ENCODE measurements around the gene TRAF3IP3. TPM values are rescaled to one million over a fixed set of nuclear protein-coding genes. Genes with fewer than 3 reads are reported as not detected.

The TRAF3IP3 gene
- polyA plus RNA-seq, 2 donors = 2.5 to 2.9 TPM

GRCh38 chr1:209758400-209758799 lies 2.5 kb downstream of the TRAF3IP3 start:
- Histone ChIP-seq H3K4me3 (ENCODE audit: low read depth in 1 of 2, low read length in 2 of 2) (no peak overlapping the region), H3K27ac (ENCODE audit: low read depth in 2 of 2, low read length in 1 of 2) (no peak overlapping the region), H3K36me3 (ENCODE audit: control insufficient read depth in 2 of 2, insufficient read depth in 2 of 2, low read length in 1 of 2) (no peaks in the 10 kb centered on the region), H3K9me3 (ENCODE audit: control insufficient read depth in 2 of 2, insufficient read depth in 1 of 2, low read depth in 1 of 2, low read length in 1 of 2) (no peaks in the 10 kb centered on the region), H3K27me3 (ENCODE audit: control insufficient read depth in 1 of 2, insufficient read depth in 2 of 2, low read length in 2 of 2) (no peaks in the 10 kb centered on the region), H3K4me1 (ENCODE audit: control insufficient read depth in 2 of 2, insufficient read depth in 2 of 2, low read length in 1 of 2) (no peaks in the 10 kb centered on the region)
- 58 to 70% methylated on average over 3 of the region's 3 CpGs for WGBS, 2 donors

- 95% methylated on average over 12 of the region's 12 CpGs for WGBS, 2 donors
- H3K27ac ChIP-seq (ENCODE audit: low read depth in 2 of 2, low read length in 1 of 2) = no peak overlapping the region
Observed at GRCh38 chr1:209759829-209760359, 4.0 kb downstream of the TRAF3IP3 start.

GRCh38 chr1:209761011-209761635 lies 5.3 kb downstream of the TRAF3IP3 start:
- H3K4me3 ChIP-seq (ENCODE audit: low read depth in 1 of 2, low read length in 2 of 2) = no peak overlapping the region

More at GRCh38 chr1:209759829-209760359, 4.0 kb downstream of the TRAF3IP3 start:
- H3K4me3 ChIP-seq (ENCODE audit: low read depth in 1 of 2, low read length in 2 of 2) = no peak overlapping the region
- no peaks in the 10 kb centered on the region for H3K9me3 ChIP-seq (ENCODE audit: control insufficient read depth in 2 of 2, insufficient read depth in 1 of 2, low read depth in 1 of 2, low read length in 1 of 2)
- no peaks in the 10 kb centered on the region for H3K4me1 ChIP-seq (ENCODE audit: control insufficient read depth in 2 of 2, insufficient read depth in 2 of 2, low read length in 1 of 2)
- no peaks in the 10 kb centered on the region for H3K36me3 ChIP-seq (ENCODE audit: control insufficient read depth in 2 of 2, insufficient read depth in 2 of 2, low read length in 1 of 2)
- H3K27me3 ChIP-seq (ENCODE audit: control insufficient read depth in 1 of 2, insufficient read depth in 2 of 2, low read length in 2 of 2) = no peaks in the 10 kb centered on the region

GRCh38 chr1:209766051-209766450 lies 10.2 kb downstream of the TRAF3IP3 start:
- Histone ChIP-seq H3K4me1 (ENCODE audit: control insufficient read depth in 2 of 2, insufficient read depth in 2 of 2, low read length in 1 of 2) (peaks cover 0 to 5% of the 10 kb centered on the region in 2 donors), H3K4me3 (ENCODE audit: low read depth in 1 of 2, low read length in 2 of 2) (no peak overlapping the region), H3K36me3 (ENCODE audit: control insufficient read depth in 2 of 2, insufficient read depth in 2 of 2, low read length in 1 of 2) (no peaks in the 10 kb centered on the region), H3K27me3 (ENCODE audit: control insufficient read depth in 1 of 2, insufficient read depth in 2 of 2, low read length in 2 of 2) (no peaks in the 10 kb centered on the region), H3K9me3 (ENCODE audit: control insufficient read depth in 2 of 2, insufficient read depth in 1 of 2, low read depth in 1 of 2, low read length in 1 of 2) (peaks cover 0 to 3% of the 10 kb centered on the region in 2 donors), H3K27ac (ENCODE audit: low read depth in 2 of 2, low read length in 1 of 2) (no peak overlapping the region)
- WGBS, 2 donors = 74 to 80% methylated on average over 2 of the region's 2 CpGs

More at GRCh38 chr1:209761011-209761635, 5.3 kb downstream of the TRAF3IP3 start:
- no peaks in the 10 kb centered on the region for H3K4me1 ChIP-seq (ENCODE audit: control insufficient read depth in 2 of 2, insufficient read depth in 2 of 2, low read length in 1 of 2)
- H3K36me3 ChIP-seq (ENCODE audit: control insufficient read depth in 2 of 2, insufficient read depth in 2 of 2, low read length in 1 of 2) = no peaks in the 10 kb centered on the region
- no peaks in the 10 kb centered on the region for H3K27me3 ChIP-seq (ENCODE audit: control insufficient read depth in 1 of 2, insufficient read depth in 2 of 2, low read length in 2 of 2)
- H3K9me3 ChIP-seq (ENCODE audit: control insufficient read depth in 2 of 2, insufficient read depth in 1 of 2, low read depth in 1 of 2, low read length in 1 of 2) = no peaks in the 10 kb centered on the region
- no peak overlapping the region for H3K27ac ChIP-seq (ENCODE audit: low read depth in 2 of 2, low read length in 1 of 2)

GRCh38 chr1:209767096-209767495 lies 11.2 kb downstream of the TRAF3IP3 start:
- Histone ChIP-seq H3K27me3 (ENCODE audit: control insufficient read depth in 1 of 2, insufficient read depth in 2 of 2, low read length in 2 of 2) (no peaks in the 10 kb centered on the region), H3K4me1 (ENCODE audit: control insufficient read depth in 2 of 2, insufficient read depth in 2 of 2, low read length in 1 of 2) (peaks cover 0 to 9% of the 10 kb centered on the region in 2 donors), H3K36me3 (ENCODE audit: control insufficient read depth in 2 of 2, insufficient read depth in 2 of 2, low read length in 1 of 2) (no peaks in the 10 kb centered on the region), H3K4me3 (ENCODE audit: low read depth in 1 of 2, low read length in 2 of 2) (no peak overlapping the region), H3K27ac (ENCODE audit: low read depth in 2 of 2, low read length in 1 of 2) (no peak overlapping the region), H3K9me3 (ENCODE audit: control insufficient read depth in 2 of 2, insufficient read depth in 1 of 2, low read depth in 1 of 2, low read length in 1 of 2) (peaks cover 0 to 7% of the 10 kb centered on the region in 2 donors)

GRCh38 chr1:209767706-209768105 lies 11.9 kb downstream of the TRAF3IP3 start:
- Histone ChIP-seq H3K36me3 (ENCODE audit: control insufficient read depth in 2 of 2, insufficient read depth in 2 of 2, low read length in 1 of 2) (no peaks in the 10 kb centered on the region), H3K9me3 (ENCODE audit: control insufficient read depth in 2 of 2, insufficient read depth in 1 of 2, low read depth in 1 of 2, low read length in 1 of 2) (peaks cover 0 to 7% of the 10 kb centered on the region in 2 donors), H3K4me3 (ENCODE audit: low read depth in 1 of 2, low read length in 2 of 2) (no peak overlapping the region), H3K4me1 (ENCODE audit: control insufficient read depth in 2 of 2, insufficient read depth in 2 of 2, low read length in 1 of 2) (peaks cover 0 to 9% of the 10 kb centered on the region in 2 donors), H3K27ac (ENCODE audit: low read depth in 2 of 2, low read length in 1 of 2) (no peak overlapping the region), H3K27me3 (ENCODE audit: control insufficient read depth in 1 of 2, insufficient read depth in 2 of 2, low read length in 2 of 2) (no peaks in the 10 kb centered on the region)

GRCh38 chr1:209768354-209768774 lies 12.5 kb downstream of the TRAF3IP3 start:
- Histone ChIP-seq H3K4me1 (ENCODE audit: control insufficient read depth in 2 of 2, insufficient read depth in 2 of 2, low read length in 1 of 2) (peaks cover 0 to 9% of the 10 kb centered on the region in 2 donors), H3K27me3 (ENCODE audit: control insufficient read depth in 1 of 2, insufficient read depth in 2 of 2, low read length in 2 of 2) (no peaks in the 10 kb centered on the region), H3K4me3 (ENCODE audit: low read depth in 1 of 2, low read length in 2 of 2) (peak overlapping the region in 1 of 2 donors; percentile 12), H3K27ac (ENCODE audit: low read depth in 2 of 2, low read length in 1 of 2) (no peak overlapping the region), H3K9me3 (ENCODE audit: control insufficient read depth in 2 of 2, insufficient read depth in 1 of 2, low read depth in 1 of 2, low read length in 1 of 2) (peaks cover 0 to 7% of the 10 kb centered on the region in 2 donors), H3K36me3 (ENCODE audit: control insufficient read depth in 2 of 2, insufficient read depth in 2 of 2, low read length in 1 of 2) (no peaks in the 10 kb centered on the region)
- WGBS, 2 donors = 80 to 82% methylated on average over 9 of the region's 9 CpGs

- H3K27ac ChIP-seq (ENCODE audit: low read depth in 2 of 2, low read length in 1 of 2) = peak overlapping the region; percentile 9 to 52
- H3K4me3 ChIP-seq (ENCODE audit: low read depth in 1 of 2, low read length in 2 of 2) = peak overlapping the region in 1 of 2 donors; percentile 2
- H3K4me1 ChIP-seq (ENCODE audit: control insufficient read depth in 2 of 2, insufficient read depth in 2 of 2, low read length in 1 of 2) = peaks cover 0 to 9% of the 10 kb centered on the region in 2 donors
- H3K36me3 ChIP-seq (ENCODE audit: control insufficient read depth in 2 of 2, insufficient read depth in 2 of 2, low read length in 1 of 2) = no peaks in the 10 kb centered on the region
- no peaks in the 10 kb centered on the region for H3K27me3 ChIP-seq (ENCODE audit: control insufficient read depth in 1 of 2, insufficient read depth in 2 of 2, low read length in 2 of 2)
- WGBS, 2 donors = 24 to 33% methylated on average over 13 of the region's 13 CpGs
- peaks cover 0 to 7% of the 10 kb centered on the region in 2 donors for H3K9me3 ChIP-seq (ENCODE audit: control insufficient read depth in 2 of 2, insufficient read depth in 1 of 2, low read depth in 1 of 2, low read length in 1 of 2)
Observed at GRCh38 chr1:209769171-209769904, 13.5 kb downstream of the TRAF3IP3 start.

GRCh38 chr1:209769971-209770370 lies 14.1 kb downstream of the TRAF3IP3 start:
- H3K9me3 ChIP-seq (ENCODE audit: control insufficient read depth in 2 of 2, insufficient read depth in 1 of 2, low read depth in 1 of 2, low read length in 1 of 2) = peaks cover 0 to 7% of the 10 kb centered on the region in 2 donors
- no peaks in the 10 kb centered on the region for H3K36me3 ChIP-seq (ENCODE audit: control insufficient read depth in 2 of 2, insufficient read depth in 2 of 2, low read length in 1 of 2)
- peak overlapping the region in 1 of 2 donors; percentile 2 for H3K4me3 ChIP-seq (ENCODE audit: low read depth in 1 of 2, low read length in 2 of 2)
- WGBS, 2 donors = 57 to 59% methylated on average over 7 of the region's 7 CpGs
- H3K27me3 ChIP-seq (ENCODE audit: control insufficient read depth in 1 of 2, insufficient read depth in 2 of 2, low read length in 2 of 2) = no peaks in the 10 kb centered on the region
- H3K27ac ChIP-seq (ENCODE audit: low read depth in 2 of 2, low read length in 1 of 2) = peak overlapping the region; percentile 9 to 52
- H3K4me1 ChIP-seq (ENCODE audit: control insufficient read depth in 2 of 2, insufficient read depth in 2 of 2, low read length in 1 of 2) = peaks cover 0 to 9% of the 10 kb centered on the region in 2 donors
